ENCODE data around the gene PGBD5. TPM values are rescaled to one million over a fixed set of nuclear protein-coding genes. Genes with fewer than 3 reads are reported as not detected.
"Not testable (repeated sequence)": the region's sequence is repeated elsewhere in the genome, so short reads cannot be mapped to it uniquely, and the experiment has no call there.

Gene PGBD5
- total RNA-seq, 1 donor from 2014 or later, result 15.9 TPM

DNA sequence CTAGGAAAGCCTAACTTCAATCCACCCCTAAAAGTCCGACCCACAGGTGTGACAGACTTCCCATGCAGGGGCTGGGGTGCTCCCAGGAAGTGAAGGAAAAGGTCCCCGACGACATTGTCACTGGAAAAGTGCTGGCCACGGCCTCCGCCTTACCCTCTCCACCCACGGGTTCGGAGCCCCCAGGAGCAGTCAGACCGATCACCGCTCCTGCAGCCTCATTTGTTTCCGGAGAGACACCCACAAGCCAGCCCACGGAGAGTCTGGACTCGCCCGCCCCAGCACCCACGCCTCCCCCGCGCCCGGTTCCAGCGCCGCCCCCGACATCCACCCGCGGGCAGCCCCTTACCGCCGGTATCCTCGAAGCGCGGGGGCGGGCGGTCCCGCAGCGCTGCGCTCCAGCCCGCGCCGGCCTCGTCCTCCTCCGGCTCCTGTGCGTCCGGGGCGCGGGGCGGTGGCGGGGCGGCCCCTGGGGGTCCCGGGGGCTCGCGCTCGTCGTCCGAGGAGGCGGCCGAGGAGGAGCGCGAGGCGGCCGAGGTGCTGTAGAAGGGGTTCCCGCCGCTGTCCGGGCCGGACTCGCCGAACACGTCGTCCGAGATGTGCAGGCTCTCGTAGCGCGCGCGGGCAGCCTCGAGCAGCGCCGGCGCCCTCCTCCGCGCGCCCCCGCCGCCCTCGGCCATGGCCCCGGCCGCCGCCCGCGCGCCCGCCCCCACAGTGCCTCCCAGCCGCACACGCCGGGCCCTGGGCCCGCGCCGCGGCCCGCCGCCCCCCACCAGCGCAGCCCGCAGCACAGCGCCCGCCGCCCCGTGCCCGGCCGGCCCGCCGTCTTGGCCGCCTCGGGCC is 660 bp downstream of the PGBD5 start:
- no peak for FAIRE-seq
- DNase-seq (ENCODE audit: low spot score in 2 of 2), result peak; percentile 33 to 59

DNA sequence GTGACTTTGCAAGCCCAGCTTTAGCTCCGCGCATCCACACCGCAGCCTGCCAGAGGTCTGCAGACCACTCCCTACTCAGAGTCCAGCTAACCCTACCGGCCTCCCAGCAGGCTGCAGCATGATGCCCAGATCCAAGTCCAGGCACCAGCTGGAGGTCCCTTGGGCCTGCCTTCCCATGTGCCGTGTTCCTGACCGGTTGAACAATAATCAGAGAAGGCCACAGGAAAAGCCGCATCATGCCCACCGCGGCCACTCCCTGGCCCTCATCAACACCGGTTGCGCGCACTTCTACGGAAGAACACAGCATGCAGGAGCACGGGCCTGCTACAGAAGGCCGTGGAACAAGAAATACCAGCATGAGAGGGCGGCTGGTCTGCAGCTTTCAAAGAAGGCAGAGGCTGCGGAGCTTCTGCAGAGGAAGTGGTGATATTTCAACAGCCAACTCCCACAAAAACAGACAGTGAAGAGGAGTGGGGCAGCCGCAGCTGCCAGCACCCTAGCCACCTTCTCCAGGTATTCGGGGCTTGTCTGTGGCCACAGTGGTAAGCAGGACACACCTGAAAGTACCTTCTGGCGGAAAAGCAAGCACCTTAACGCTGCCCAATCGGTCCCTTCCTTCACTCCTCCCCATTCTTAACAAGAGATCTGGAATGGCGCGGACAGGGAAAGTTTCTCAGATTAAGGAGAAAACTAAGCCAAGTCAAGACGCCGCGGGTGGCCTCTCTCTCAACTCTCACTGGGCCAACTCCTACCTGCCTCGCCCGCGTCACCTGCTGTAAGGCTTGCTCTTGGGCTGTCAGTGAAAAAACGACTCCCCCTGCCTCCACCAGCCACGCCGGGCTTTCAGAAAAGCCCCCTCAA is 1.5 kb downstream of the PGBD5 start:
- FAIRE-seq, result no peak
- DNase-seq (ENCODE audit: low spot score in 2 of 2), result no peak

DNA sequence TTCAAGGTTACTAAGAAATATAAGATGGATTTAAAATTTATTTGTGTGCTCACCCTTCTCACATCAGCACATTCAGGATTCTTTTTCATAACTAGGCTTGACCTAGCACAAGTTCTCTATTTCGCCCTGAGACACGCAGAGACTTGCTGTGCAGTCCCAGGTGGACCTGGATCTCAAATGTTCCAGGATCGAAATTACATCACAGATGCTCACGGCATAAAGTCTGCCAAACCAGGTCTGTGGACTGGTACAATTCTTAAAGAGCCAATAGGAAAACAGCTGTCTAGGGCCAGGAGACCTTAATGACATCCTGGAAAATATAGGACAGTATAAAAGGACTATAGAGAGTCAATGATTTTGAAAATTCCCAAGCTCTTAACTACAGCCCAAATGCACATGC is 2.2 kb downstream of the PGBD5 start:
- FAIRE-seq (no peak), DNase-seq (ENCODE audit: low spot score in 2 of 2) (no peak)

DNA sequence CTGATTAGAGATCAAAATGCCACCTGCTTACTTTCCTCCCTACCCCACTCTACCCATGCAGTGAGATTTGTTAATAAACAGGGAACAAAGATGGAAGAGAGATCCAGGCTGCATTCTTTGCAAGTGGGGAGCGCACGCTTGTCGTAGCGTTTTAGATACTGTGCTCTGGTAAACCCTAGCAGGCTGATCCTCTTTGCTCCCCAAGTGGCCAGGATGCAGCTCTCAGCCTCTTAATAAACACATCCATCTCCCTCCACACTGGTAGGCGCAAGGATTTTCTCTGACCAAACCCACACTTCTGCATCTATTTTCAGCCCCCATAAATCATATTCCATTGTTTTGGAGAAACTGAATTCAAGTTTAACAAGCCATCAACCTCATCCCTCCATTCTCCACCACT is 2.9 kb downstream of the PGBD5 start:
- FAIRE-seq (no peak), DNase-seq (ENCODE audit: low spot score in 2 of 2) (no peak)

DNA sequence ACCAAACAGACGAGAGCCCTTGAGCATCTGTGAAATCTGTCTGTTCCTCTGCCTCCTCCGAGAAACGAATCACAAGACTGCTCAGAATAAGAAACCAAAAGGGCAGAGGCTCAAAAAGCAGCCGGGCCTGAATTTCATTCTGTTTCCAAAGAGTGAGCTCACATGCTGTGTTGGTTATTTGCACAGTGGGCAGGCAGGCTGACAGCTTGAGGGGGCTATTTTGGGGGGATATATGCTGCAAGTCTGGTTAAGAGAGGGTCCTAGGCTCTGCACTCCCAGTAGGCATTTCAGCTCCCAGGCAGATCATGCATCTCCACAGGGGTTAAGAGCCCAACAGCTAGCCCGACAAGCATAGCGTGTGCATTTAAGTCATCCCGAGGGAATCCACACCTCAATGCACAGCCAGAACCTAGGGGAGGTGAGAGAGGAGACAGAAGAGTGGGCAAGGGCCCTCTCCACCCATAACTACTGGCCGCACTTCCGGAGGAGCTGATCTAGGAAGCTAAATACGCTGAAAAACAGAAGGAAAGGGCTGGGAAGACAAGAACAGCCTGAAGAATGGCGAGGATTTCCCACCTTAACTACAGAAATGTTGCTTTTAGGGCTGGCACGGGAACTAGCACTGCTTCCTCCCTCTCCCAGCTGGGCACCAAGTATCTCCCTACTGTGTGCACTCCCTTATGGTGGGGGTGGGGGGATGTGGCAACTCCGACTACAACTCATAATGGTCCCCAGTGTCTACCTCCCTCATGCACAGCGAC is 3.7 kb downstream of the PGBD5 start:
- FAIRE-seq (no peak), DNase-seq (ENCODE audit: low spot score in 2 of 2) (no peak)

DNA sequence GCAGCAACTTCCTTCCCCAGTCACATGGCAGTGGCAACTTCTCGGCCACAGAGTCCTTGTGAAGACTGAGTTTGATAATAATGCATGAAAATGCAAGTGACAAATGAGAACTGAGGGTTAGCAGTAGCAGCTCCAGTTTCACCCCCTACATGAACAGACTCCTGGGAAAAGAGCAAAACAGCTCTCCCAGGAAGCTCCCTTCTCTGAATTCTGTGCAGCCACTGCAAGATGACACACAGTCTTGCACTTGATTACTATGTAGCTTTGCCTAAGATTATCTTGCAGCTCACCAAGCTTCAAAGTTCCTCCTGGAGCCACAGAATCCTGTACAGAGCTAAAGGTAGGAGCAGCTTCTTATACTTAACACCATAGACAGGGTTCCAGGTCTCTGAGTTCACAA is 4.7 kb downstream of the PGBD5 start:
- no peak for DNase-seq (ENCODE audit: low spot score in 2 of 2)
- no peak for FAIRE-seq

DNA sequence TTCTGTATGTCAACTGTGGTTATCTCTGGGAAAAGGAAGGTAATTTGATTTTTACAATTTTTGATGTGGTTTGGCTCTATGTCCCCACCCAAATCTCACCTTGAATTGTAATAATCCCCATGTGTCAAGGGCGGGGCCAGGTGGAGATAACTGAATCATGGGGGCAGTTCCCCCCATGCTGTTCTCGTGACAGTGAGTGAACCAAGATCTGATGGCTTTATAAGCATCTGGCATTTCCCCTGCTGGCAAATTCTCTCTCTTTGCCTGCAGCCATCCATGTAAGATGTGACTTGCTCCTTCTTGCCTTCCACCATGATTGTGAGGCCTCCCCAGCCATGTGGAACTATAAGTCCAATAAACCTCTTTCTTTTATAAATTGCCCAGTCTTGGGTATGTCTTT is 5.8 kb downstream of the PGBD5 start:
- not testable (repeated sequence) for FAIRE-seq; DNase-seq (ENCODE audit: low spot score in 2 of 2)

DNA sequence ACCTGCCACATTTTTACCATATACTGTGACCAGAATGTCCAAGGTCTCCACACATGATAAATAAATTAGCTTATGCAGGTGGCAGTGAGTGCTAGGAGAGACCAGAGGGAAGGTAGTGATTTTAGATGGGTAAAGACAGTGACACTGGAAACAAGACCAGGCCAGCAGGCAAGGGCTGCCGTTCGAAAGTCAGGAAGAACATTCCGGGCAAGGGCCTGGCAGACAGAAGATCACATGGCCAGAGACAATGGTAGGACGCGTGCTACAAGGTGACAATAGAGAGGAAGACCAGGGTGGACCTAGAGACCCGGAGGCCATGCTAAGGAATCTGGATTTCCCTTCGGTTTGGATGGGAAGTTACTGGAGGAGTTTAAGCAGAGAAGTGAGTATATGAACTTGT is 9.7 kb downstream of the PGBD5 start:
- no peak for DNase-seq (ENCODE audit: low spot score in 2 of 2)
- FAIRE-seq, result no peak

DNA sequence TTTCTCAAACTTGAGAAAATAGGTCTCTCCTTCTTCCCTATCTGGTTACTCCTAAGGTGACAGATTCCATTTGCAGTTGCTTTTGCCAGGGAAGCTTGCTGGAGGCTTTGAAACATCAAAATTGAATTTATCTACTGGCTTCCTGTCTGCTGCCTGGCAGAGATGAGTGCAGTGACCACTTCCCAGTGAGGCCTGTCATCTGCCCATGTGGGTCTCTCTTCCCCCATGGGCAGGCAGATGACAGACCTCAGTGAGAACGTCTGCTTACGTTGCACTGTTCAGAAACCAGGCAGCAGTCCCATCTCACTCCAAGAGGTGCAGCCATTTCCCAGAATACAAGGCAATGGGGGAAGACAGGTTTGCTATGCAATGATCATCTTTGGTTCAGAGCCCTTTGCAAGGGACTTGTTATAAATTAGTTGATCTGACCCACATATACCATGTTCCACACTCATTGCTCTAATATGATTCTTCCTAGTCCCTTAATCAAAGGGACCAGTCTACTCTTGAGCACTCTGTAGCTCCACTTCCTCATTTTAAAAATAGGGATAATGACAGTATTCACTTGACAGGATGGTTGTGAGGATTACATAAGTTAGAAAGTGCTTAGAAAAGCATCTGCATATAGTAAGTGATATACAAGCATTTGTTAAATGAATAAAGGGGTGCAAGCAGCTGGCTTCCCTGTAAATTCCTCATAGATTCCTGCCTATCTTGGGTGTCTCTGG is 10.6 kb downstream of the PGBD5 start:
- FAIRE-seq, result no peak

DNA sequence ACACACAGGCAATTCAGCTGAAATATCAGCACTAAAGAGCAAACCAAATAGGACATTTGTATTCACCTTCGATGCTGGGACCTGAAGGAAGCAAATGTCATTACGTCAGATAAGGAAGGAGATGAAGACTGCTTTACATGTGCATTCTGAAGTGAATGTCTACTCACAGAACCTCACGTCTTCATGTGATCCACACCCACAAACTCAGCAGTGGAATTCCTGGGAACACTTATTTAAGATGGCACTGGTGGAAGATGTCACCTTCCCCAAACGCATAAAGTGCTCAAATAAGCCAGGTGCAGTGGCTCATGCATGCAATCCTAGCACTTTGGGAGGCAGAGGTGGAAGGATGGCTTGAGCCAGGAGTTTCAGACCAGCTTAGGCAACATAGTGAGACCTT is 11.4 kb downstream of the PGBD5 start:
- FAIRE-seq (no peak), DNase-seq (ENCODE audit: low spot score in 2 of 2) (no peak)

More for the DNA sequence above, 10.6 kb downstream of the PGBD5 start:
- no peak for DNase-seq (ENCODE audit: low spot score in 2 of 2)

DNA sequence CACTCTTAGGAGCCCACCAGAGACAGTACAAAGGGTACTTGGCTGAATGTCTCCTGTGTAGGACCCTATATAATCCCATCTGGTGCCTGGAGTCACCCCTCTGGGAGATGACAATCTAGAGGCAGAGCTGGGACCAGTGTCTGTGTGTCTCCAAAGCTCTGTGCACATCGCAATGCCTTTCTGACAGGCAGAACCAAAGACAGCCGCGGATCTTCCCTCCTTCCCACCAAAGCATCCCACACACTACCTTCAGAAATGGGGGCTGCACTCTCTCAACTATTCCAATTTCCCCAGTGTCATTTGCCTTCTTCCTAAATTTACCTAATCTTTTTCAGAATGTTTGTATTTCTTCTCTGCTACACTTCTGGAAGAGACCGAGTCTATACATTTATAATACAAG is 12.0 kb downstream of the PGBD5 start:
- no peak for FAIRE-seq

DNA sequence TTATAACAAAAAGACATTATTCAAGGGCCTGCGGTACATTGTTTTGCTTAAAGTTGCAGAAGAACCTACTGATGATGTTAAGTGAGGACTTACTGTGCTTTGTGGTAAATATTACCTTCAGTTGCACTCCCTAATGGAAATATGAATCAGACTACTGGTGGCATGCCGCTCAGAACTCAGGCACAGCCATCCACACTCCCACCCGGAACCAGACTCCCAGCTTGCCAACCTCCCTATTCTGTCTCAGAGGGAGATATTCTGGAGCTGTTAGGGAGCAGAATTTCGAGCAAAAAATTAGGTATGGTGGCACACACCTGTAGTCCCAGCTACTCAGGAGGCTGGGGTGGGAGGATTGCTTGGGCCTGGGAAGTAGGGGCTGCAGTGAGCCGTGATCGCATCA is 13.1 kb downstream of the PGBD5 start:
- DNase-seq (ENCODE audit: low spot score in 2 of 2), result no peak
- FAIRE-seq, result no peak

More for the DNA sequence above, 12.0 kb downstream of the PGBD5 start:
- DNase-seq (ENCODE audit: low spot score in 2 of 2), result no peak

DNA sequence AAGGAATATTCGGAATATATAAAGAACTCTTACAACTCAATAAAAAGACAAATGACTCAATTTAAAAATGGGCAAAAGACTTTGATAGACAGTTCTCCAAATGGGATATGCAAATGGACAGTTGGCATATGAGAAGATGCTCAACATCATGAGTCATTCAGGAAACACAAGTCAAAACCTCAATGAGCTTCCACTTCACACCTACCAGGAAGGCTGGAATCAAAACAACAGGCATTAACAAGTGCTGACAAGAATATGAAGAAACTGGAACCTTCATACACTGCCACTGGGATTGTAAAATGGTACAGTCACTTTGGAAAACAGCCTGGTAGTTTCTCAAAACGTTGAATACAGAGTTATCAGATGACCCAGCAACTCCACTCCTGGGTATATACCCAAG is 17.2 kb downstream of the PGBD5 start:
- DNase-seq (ENCODE audit: low spot score in 2 of 2) (no peak), FAIRE-seq (no peak)

DNA sequence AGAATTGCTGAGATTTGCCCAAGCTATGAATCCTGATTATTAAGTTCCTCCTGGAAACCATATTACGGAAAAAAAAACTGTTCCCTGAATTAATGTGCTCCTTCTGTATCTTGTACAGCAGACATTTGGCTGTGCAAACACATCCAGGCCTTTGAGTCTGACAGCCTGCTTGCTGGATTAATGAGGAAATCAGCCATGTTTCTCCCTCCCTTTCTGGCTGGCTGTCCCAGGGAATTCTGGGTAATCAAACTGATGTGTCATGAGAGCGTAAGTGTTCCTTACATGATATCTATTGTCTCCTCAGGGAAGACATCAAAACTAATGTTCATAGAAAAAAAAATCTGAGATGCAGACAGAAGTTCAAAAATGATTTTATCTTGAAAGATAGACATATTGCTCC is 18.8 kb downstream of the PGBD5 start:
- DNase-seq (ENCODE audit: low spot score in 2 of 2) (no peak), FAIRE-seq (no peak)

DNA sequence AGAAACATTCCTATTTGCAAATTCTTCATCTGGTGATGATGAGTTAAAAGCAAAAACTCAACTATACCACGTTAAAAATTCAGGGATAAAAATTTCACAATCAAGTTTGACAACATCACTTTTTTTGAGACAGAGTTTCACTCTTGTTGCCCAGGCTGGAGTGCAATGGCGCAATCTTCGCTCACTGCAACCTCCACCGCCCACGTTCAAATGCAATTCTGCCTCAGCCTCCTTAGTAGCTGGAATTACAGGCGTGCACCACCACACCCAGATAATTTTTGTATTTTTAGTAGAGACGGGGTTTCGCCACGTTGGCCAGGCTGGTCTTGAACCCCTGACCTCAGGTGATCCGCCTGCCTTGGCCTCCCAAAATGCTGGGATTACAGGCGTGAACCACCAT is 19.4 kb downstream of the PGBD5 start:
- DNase-seq (ENCODE audit: low spot score in 2 of 2); FAIRE-seq: not testable (repeated sequence)

DNA sequence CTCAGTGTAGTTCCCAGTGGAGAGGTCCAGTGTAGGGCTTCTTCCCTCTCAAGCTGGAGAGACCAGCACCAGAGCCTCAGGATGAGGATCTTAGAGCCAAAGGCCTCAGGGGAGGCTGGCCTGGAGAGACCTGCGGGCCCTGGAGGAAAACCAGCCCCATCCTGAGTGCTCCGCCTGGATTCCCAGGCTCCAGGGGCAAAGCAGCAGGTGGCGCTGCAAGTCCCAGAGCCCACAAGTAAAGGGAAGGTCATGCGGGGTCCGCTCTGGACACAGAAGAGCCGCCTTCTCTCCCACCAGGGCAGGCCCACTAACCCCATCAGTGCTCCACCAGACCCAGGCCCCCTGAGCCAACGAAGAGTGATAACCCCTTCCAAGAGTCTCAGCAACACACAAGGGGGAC is 22.7 kb downstream of the PGBD5 start:
- no peak for DNase-seq (ENCODE audit: low spot score in 2 of 2)
- FAIRE-seq, result no peak

DNA sequence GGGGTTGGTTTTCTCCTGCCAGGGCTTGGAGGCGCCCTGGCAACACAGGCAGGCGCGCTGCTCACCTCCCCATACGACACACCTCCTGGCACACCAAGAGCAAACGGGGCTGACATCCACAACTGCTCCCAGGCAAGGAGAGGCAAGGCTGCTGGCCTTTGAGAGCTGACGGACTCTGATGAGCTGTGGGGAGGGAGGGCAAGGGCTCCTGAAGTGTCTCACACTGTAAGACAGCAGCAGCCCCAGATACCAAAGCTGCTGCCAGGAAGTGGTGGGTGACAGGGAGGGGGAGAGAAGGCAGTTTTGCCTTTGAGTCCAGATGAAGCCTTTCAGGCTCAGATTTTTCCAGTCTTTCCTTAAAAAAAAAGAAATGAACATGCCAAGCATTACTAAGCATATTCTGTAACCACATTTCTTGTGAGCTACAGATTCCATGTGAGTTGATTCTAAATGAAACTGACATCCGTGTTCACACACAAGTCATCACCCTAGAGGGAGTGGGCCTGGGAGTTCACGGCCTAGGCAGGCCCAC is 24.3 kb downstream of the PGBD5 start:
- FAIRE-seq (no peak), DNase-seq (ENCODE audit: low spot score in 2 of 2) (no peak)

DNA sequence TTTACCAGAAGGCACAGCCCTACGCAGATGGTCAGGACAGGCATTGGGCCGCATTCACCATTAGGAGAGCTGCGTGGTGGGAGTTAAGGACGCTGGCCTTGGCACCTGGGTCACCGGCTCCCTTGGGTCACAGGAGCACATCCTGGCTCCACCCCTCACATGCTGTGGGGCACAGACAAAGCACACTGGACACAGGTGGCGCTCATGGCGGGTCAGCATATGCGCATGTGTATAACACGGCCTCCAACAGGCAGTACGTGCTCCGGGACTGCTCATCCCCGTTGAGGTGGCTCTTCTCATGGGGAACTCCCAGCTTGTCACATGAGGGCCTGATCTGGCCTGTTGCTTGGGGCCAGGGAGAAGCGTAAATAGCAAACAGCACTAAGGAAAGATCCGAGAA is 25.0 kb downstream of the PGBD5 start:
- FAIRE-seq, result no peak
- no peak for DNase-seq (ENCODE audit: low spot score in 2 of 2)

DNA sequence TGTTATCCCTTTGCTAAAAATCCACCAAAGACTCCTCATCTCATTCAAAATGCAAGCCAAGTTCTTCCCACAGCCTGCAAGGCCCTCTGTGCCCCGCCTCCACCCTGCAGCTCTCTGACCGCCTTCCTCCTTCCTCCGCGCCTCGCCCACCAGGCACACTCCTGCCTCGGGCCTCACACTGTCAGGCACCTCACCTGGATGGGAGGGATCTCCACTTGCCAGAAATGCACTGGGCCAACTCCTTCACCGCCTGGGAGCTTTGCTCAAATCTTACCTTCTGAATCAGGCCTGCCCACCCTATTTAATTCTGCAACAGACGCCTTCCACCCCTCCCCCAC is 26.2 kb downstream of the PGBD5 start:
- DNase-seq (ENCODE audit: low spot score in 2 of 2) (no peak), FAIRE-seq (no peak)

All from frontal cortex (tissue), 4 donors.